Endothelial cell of umbilical vein (primary cell): ENCODE measurements around the gene FYN. TPM values are rescaled to one million over a fixed set of nuclear protein-coding genes. Genes with fewer than 3 reads are reported as not detected.

ENCODE experiments used
- BruUV-seq: library from RNA; stranded (reverse); fragments of 400-500 nt; replicated peaks from 2 replicates; lab custom pipeline; 2021; lab: Mats Ljungman, UMichigan
- CTCF ChIA-PET: fragments of 300-600, 350-600 bp; sonication (Branson Sonifier 250); formaldehyde crosslinking; loops from one replicate; lab custom pipeline; 2021; ENCODE audit warnings: antibody characterized with exemption, inconsistent platforms; lab: Charles Lee
- POLR2A ChIA-PET: fragments of 300-600, 350-600 bp; sonication (Branson Sonifier 250); formaldehyde crosslinking; loops from one replicate; lab custom pipeline; 2021; ENCODE audit warnings: antibody characterized with exemption, inconsistent platforms; lab: Charles Lee
- DNase-seq: peaks from one replicate; pipeline ENCODE4 v3.0.0-alpha.2; 2011; ENCODE audit warnings: low read depth, low spot score
- FAIRE-seq: peaks from 2 replicates; lab custom pipeline; 2011; peaks lifted over from hg19 to GRCh38; lab: Jason Lieb, UNC
- H2AFZ ChIP-seq: 2 replicates; pipeline ENCODE4 v1.6.0; 2012; ENCODE audit warnings: low read depth, low read length, control low read depth, inconsistent platforms
- H3K27ac ChIP-seq: 2 replicates; pipeline ENCODE4 v1.5.1; 2011; ENCODE audit warnings: low read depth, mild to moderate bottlenecking, control low read depth, low read length, moderate library complexity; ENCODE audit not compliant: insufficient read depth
- H3K27me3 ChIP-seq, 2 experiments: 2 replicates each; pipeline versions ENCODE4 v1.6.0 to v1.6.1; 2011; ENCODE audit warnings: low read length in 2 of 2, mixed read lengths in 1 of 2; ENCODE audit not compliant: control insufficient read depth in 2 of 2, insufficient read depth in 2 of 2
- H3K36me3 ChIP-seq, 2 experiments: 2 replicates in 1 of 2; 3 replicates in 1 of 2; pipeline ENCODE4 v1.5.1; 2011; ENCODE audit warnings: low read length in 2 of 2, mild to moderate bottlenecking in 1 of 2, moderate library complexity in 1 of 2; ENCODE audit not compliant: control insufficient read depth in 2 of 2, insufficient read depth in 2 of 2; ENCODE audit errors: extremely low read depth in 1 of 2
- H3K4me1 ChIP-seq: 3 replicates; pipeline ENCODE4 v1.5.1; 2011; ENCODE audit warnings: mild to moderate bottlenecking, low read length; ENCODE audit not compliant: control insufficient read depth, insufficient read depth; ENCODE audit errors: extremely low read depth
- H3K4me2 ChIP-seq: 2 replicates; pipeline ENCODE4 v1.6.1; 2011; ENCODE audit warnings: low read length, control low read depth, mixed read lengths; ENCODE audit not compliant: insufficient read depth
- H3K4me3 ChIP-seq, 3 experiments: fragments of 200-600 bp in 1 of 3; sonication (generic), shearing (Covaris generic) in 1 of 3; replicated peaks in 1 of 3; 2 replicates each; pipeline ENCODE4 v1.5.1; 2011 to 2016; ENCODE audit warnings: control low read depth in 3 of 3, low read length in 3 of 3, mild to moderate bottlenecking in 2 of 3, inconsistent platforms in 1 of 3, low read depth in 1 of 3, moderate library complexity in 1 of 3; ENCODE audit not compliant: insufficient read depth in 1 of 3
- H3K79me2 ChIP-seq: 2 replicates; pipeline ENCODE4 v1.6.0; 2012; ENCODE audit warnings: low read length, inconsistent platforms; ENCODE audit not compliant: control insufficient read depth, insufficient read depth
- H3K9ac ChIP-seq: replicated peaks from 2 replicates; pipeline ENCODE3; 2011; ENCODE audit warnings: low read length, control low read depth; ENCODE audit not compliant: insufficient read depth; ENCODE audit errors: extremely low read depth
- H3K9me1 ChIP-seq: replicated peaks from 3 replicates; pipeline ENCODE4 v1.6.0; 2011; ENCODE audit warnings: mild to moderate bottlenecking, low read length; ENCODE audit not compliant: control insufficient read depth, insufficient read depth; ENCODE audit errors: extremely low read depth
- H3K9me3 ChIP-seq: replicated peaks from 2 replicates; pipeline ENCODE4 v1.5.1; 2012; ENCODE audit warnings: low read length, inconsistent platforms; ENCODE audit not compliant: control insufficient read depth, insufficient read depth
- H4K20me1 ChIP-seq: replicated peaks from 2 replicates; pipeline ENCODE3; 2011; ENCODE audit warnings: mild to moderate bottlenecking, low read length; ENCODE audit not compliant: control insufficient read depth, insufficient read depth; ENCODE audit errors: extremely low read depth
- EZH2 ChIP-seq: IDR thresholded peaks from 2 replicates; pipeline ENCODE4 v1.6.1; 2012; ENCODE audit warnings: borderline replicate concordance, low read depth, mild to moderate bottlenecking, moderate library complexity, low read length, inconsistent platforms; ENCODE audit not compliant: severe bottlenecking
- FOS ChIP-seq: IDR thresholded peaks from 2 replicates; pipeline ENCODE4 v1.6.1; 2011; ENCODE audit warnings: mild to moderate bottlenecking, low read length, moderate library complexity, borderline replicate concordance; ENCODE audit not compliant: insufficient read depth
- GATA2 ChIP-seq: IDR thresholded peaks from 2 replicates; pipeline ENCODE4 v1.7.0; 2011; ENCODE audit warnings: low read depth, mild to moderate bottlenecking, moderate library complexity, mixed read lengths, low read length; ENCODE audit not compliant: insufficient read length, insufficient read depth
- JUN ChIP-seq: IDR thresholded peaks from 2 replicates; pipeline ENCODE4 v1.6.1; 2011; ENCODE audit warnings: borderline replicate concordance, low read depth; ENCODE audit not compliant: insufficient read length, insufficient read depth
- MYC ChIP-seq: IDR thresholded peaks from one replicate; pipeline ENCODE4 v1.6.1; 2011; ENCODE audit warnings: mild to moderate bottlenecking, low read depth, low read length
- POLR2A ChIP-seq: IDR thresholded peaks from 2 replicates; pipeline ENCODE4 v1.6.1; 2012; ENCODE audit warnings: low read depth, mild to moderate bottlenecking, control low read depth, low read length
- POLR2AphosphoS5 ChIP-seq: IDR thresholded peaks from 2 replicates; pipeline ENCODE4 v1.6.1; 2012; ENCODE audit warnings: low read depth, mild to moderate bottlenecking, control low read depth, low read length, moderate library complexity; ENCODE audit not compliant: insufficient read depth
- dilution Hi-C: fragments of 300-500 bp; cut with MboI; formaldehyde crosslinking; loops from one replicate; pipeline ENCODE4 v1.15.0; 2019; ENCODE audit warnings: low sequenced_read_pairs; ENCODE audit not compliant: extremely low pct_ligation_motif_present
- intact Hi-C: fragments of 100-400 bp; cut with micrococcal nuclease; formaldehyde crosslinking; loops from one replicate; pipeline ENCODE4 v1.10.0; 2022
- polyA plus RNA-seq, 4 experiments: library from polyadenylated mRNA; depleted of rRNA in 3 of 4; stranded (reverse) in 3 of 4; unstranded in 1 of 4; fragments of >200 nt; gene quantifications; 2 replicates each; pipeline versions ENCODE4 v1.2.1 to v1.2.3, GENCODE V29; 2011 to 2012; ENCODE audit warnings: missing spikeins in 1 of 4
- total RNA-seq: library from RNA; stranded (reverse); gene quantifications from 2 replicates; pipeline ENCODE4 v1.2.3, GENCODE V29; 2021
- TF ChIP-seq, protein P1 (sequence below), 2 donors: IDR thresholded peaks; 1 replicate in 1 of 2; 2 replicates in 1 of 2; pipeline ENCODE4 v1.5.1; 2011; ENCODE audit warnings: low read length in 2 of 2, mild to moderate bottlenecking in 2 of 2, moderate library complexity in 2 of 2, control low read depth in 1 of 2, inconsistent platforms in 1 of 2, low read depth in 1 of 2; ENCODE audit not compliant: insufficient read depth in 1 of 2; ENCODE audit errors: extremely low read depth in 1 of 2
- TF ChIP-seq, protein P2 (sequence below): IDR thresholded peaks from 2 replicates; pipeline ENCODE4 v1.6.1; 2011; ENCODE audit not compliant: insufficient read depth, insufficient read length

Gene FYN
- total and polyA plus RNA-seq, 2 donors (not counting 3 experiments of a cell fraction or from before 2014, with no cell fraction given), result 69.0 to 143 TPM

DNA sequence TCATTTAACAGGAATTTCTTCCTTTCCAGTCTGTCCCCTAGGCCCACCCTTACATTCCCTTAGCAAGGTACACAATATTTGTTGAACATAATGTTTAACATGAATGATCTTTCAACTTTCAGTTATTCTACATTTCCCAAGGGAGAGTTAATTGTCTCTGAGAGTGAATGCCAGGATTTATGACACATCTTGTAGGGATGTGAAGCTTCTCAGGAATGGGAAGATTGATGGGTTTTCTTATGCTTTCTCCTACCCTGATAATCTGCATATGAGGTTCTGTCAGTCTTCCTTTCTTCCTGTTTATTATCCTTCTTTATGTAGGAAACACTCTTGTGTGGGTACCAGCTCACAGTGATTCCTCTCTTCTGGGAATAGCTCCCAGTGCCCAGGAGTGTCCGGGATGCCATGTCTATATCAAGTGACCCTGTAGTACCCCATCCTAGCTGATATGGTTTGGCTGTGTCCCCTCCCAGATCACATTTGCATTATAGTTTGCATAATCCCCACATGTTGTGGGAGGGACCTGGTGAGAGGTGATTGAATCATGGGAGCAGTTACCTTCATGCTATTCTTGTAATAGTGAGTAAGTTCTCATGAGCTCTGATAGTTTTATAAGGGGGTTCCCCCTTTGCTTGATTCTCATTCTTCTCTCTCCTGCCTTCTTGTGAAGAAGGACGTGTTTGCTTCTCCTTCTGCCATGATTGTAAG is 7.1 kb upstream of the FYN start:
- Histone ChIP-seq H3K27me3 (no peaks in the 10 kb centered on the region), H3K79me2 (no peaks in the 10 kb centered on the region), H4K20me1 (no peaks in the 10 kb centered on the region), H3K4me2 (no peak overlapping the region), H3K27ac (no peak overlapping the region), H3K4me1 (peaks cover 4% of the 10 kb centered on the region), H2AFZ (no peak overlapping the region), H3K4me3 (no peak overlapping the region), H3K36me3 (no peaks in the 10 kb centered on the region), H3K9me3 (no peaks in the 10 kb centered on the region), H3K9me1 (no peaks in the 10 kb centered on the region), H3K9ac (no peak overlapping the region)
- no TSS peak for BruUV-seq
- CTCF ChIA-PET, result interaction anchor here (1.3 to 2.1 kb wide), 3 partner anchors 47 to 158 kb away, joined by 3 to 5 read pairs (median 5); no protein-coding TSS in a partner anchor
- TF ChIP-seq MYC (no peak), JUN (no peak), EZH2 (no peak), POLR2AphosphoS5 (no peak)
- no peak for FAIRE-seq
- intact Hi-C loops (no loop called here), dilution Hi-C loops (no loop called here)
- POLR2A ChIA-PET, result no interaction called here
- no peak for DNase-seq

DNA sequence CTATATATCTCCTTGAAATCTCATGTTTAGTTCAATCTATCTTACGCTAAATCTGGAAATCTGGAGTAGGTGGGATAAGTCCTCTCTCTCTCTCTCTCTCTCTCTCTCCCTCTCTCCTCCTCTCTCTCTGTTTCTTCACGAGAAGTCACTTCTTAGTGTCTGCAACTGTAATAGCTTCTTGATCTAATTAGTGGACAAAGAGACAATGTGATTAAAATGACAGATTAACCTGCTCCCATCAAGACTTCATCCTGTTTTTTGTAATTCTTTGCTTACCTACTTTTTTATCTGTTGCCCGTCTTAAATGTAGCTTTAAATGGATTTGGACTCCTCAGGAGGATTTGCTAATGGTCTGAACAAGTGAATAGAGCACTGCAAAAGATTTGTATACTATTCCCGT is 2.5 kb upstream of the FYN start:
- Histone ChIP-seq H2AFZ (no peak overlapping the region), H3K27ac (no peak overlapping the region), H3K9me3 (no peaks in the 10 kb centered on the region), H3K36me3 (no peaks in the 10 kb centered on the region), H4K20me1 (peaks cover 3% of the 10 kb centered on the region), H3K9ac (no peak overlapping the region), H3K4me1 (peaks cover 26% of the 10 kb centered on the region), H3K27me3 (no peaks in the 10 kb centered on the region), H3K79me2 (peaks cover 19% of the 10 kb centered on the region), H3K4me3 (no peak overlapping the region), H3K9me1 (no peaks in the 10 kb centered on the region), H3K4me2 (no peak overlapping the region)
- no peak for TF ChIP-seq GATA2
- TF ChIP-seq POLR2A, result no peak
- TF ChIP-seq, protein P1, sequence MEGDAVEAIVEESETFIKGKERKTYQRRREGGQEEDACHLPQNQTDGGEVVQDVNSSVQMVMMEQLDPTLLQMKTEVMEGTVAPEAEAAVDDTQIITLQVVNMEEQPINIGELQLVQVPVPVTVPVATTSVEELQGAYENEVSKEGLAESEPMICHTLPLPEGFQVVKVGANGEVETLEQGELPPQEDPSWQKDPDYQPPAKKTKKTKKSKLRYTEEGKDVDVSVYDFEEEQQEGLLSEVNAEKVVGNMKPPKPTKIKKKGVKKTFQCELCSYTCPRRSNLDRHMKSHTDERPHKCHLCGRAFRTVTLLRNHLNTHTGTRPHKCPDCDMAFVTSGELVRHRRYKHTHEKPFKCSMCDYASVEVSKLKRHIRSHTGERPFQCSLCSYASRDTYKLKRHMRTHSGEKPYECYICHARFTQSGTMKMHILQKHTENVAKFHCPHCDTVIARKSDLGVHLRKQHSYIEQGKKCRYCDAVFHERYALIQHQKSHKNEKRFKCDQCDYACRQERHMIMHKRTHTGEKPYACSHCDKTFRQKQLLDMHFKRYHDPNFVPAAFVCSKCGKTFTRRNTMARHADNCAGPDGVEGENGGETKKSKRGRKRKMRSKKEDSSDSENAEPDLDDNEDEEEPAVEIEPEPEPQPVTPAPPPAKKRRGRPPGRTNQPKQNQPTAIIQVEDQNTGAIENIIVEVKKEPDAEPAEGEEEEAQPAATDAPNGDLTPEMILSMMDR (IDR thresholded peaks at IDR 0.05; ENCODE audit: extremely low read depth in 1 of 2, insufficient read depth in 1 of 2, low read depth in 1 of 2, low read length in 2 of 2), result no peak
- TF ChIP-seq EZH2, result no peak
- TF ChIP-seq, protein P2, sequence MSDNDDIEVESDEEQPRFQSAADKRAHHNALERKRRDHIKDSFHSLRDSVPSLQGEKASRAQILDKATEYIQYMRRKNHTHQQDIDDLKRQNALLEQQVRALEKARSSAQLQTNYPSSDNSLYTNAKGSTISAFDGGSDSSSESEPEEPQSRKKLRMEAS, result no peak
- TF ChIP-seq MYC, result no peak
- TF ChIP-seq FOS, result no peak
- TF ChIP-seq POLR2AphosphoS5, result no peak
- no peak for TF ChIP-seq JUN
- CTCF ChIA-PET, result interaction anchor here (1.9 kb wide), 1 partner anchor 166 kb away, joined by 6 read pairs; no protein-coding TSS in a partner anchor
- FAIRE-seq (no peak), DNase-seq (no peak)
- BruUV-seq, result no TSS peak
- POLR2A ChIA-PET, result no interaction called here
- dilution Hi-C loops (no loop called here), intact Hi-C loops (loop anchor here (2.0 kb wide), 1 partner anchor 13 kb away; no protein-coding TSS in a partner anchor)
